Upper lobe of right lung (tissue), 1 donor: Measurements from ENCODE around the gene LRP1B. TPM values are rescaled to one million over a fixed set of nuclear protein-coding genes. Genes with fewer than 3 reads are reported as not detected.

ENCODE experiments used
- ATAC-seq: fragments of 200-7000 bp; cut with Tn5 transposase; one replicate; pipeline ENCODE4 v1.9.1; 2020; ENCODE audit warnings: mild to moderate bottlenecking, moderate library complexity
- DNase-seq: peaks from one replicate; pipeline ENCODE4 v3.0.0-alpha.2; 2020
- H3K27ac ChIP-seq: fragments of 200-600 bp; one replicate; pipeline ENCODE4 v1.8.0; 2022
- H3K27me3 ChIP-seq: fragments of 200-600 bp; one replicate; pipeline ENCODE4 v1.8.0; 2022; ENCODE audit warnings: mild to moderate bottlenecking
- H3K36me3 ChIP-seq: fragments of 200-600 bp; one replicate; pipeline ENCODE4 v1.8.0; 2022
- H3K4me1 ChIP-seq: fragments of 200-600 bp; one replicate; pipeline ENCODE4 v1.8.0; 2022
- H3K4me3 ChIP-seq: fragments of 200-600 bp; one replicate; pipeline ENCODE4 v1.8.0; 2022; ENCODE audit warnings: mild to moderate bottlenecking
- H3K9me3 ChIP-seq: fragments of 200-600 bp; one replicate; pipeline ENCODE4 v1.8.0; 2022
- intact Hi-C: fragments of 100-400 bp; cut with DNase I; formaldehyde crosslinking; loops from one replicate; pipeline ENCODE4 v1.11.0; 2022
- total RNA-seq: library from RNA; stranded (reverse); fragmentation: NEBNext Ultra II Directional; extraction: Animal tissue kit (Norgen Biotek cat#: 25700); gene quantifications from one replicate; pipeline ENCODE4 v1.2.1, GENCODE V29; 2021
- TF ChIP-seq, protein P1 (sequence below): fragments of 200-600 bp; IDR thresholded peaks from one replicate; pipeline ENCODE4 v1.8.0; 2022; ENCODE audit warnings: antibody characterized with exemption
- donor health status: DM: no; HTN: yes; CAD: no; lungs with severe emphysema.

LRP1B gene
- total RNA-seq, 1 donor from 2014 or later: 0.12 TPM

DNA sequence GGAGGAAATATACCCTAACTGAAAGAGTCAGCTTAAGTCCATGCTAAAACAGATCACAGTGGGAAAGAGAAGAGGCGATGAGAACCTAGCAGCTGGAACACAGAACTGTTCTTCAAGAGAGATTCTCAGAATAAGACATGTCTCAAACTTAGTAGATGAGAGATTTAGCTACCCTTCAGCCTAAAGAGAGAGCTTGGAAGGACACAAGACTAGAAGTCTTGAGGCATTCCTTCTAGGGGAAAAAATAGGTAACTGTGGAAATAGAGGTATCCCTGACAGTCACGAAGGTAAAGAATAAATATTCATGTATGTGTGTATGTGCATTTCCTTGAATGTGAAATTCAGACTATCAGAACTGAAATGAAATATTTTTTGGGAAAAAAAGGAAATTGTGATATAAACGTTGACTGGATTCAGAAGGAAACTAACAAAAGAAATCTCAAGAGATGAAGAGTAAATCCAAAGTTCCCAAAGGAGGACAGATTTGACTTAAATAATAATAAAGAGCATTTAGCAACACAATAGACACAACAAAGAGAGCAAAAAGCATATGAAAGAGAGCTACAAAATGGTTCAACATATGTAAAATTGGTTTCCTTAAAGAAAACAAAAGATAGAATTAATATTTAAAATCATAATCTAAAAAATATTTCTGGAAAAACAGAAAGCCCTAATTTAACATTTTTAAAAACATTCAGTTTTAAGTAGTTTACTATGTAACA, 258.7 kb downstream of the LRP1B start:
- no peaks in the 10 kb centered on the region for H3K9me3 ChIP-seq
- no peak overlapping the region for H3K4me3 ChIP-seq
- H3K36me3 ChIP-seq: no peaks in the 10 kb centered on the region
- no peaks in the 10 kb centered on the region for H3K4me1 ChIP-seq
- TF ChIP-seq, protein P1, sequence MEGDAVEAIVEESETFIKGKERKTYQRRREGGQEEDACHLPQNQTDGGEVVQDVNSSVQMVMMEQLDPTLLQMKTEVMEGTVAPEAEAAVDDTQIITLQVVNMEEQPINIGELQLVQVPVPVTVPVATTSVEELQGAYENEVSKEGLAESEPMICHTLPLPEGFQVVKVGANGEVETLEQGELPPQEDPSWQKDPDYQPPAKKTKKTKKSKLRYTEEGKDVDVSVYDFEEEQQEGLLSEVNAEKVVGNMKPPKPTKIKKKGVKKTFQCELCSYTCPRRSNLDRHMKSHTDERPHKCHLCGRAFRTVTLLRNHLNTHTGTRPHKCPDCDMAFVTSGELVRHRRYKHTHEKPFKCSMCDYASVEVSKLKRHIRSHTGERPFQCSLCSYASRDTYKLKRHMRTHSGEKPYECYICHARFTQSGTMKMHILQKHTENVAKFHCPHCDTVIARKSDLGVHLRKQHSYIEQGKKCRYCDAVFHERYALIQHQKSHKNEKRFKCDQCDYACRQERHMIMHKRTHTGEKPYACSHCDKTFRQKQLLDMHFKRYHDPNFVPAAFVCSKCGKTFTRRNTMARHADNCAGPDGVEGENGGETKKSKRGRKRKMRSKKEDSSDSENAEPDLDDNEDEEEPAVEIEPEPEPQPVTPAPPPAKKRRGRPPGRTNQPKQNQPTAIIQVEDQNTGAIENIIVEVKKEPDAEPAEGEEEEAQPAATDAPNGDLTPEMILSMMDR: no peak
- intact Hi-C loops: no loop called here
- H3K27me3 ChIP-seq: no peaks in the 10 kb centered on the region
- no peak for DNase-seq
- no peak overlapping the region for H3K27ac ChIP-seq
- ATAC-seq: no peak

DNA sequence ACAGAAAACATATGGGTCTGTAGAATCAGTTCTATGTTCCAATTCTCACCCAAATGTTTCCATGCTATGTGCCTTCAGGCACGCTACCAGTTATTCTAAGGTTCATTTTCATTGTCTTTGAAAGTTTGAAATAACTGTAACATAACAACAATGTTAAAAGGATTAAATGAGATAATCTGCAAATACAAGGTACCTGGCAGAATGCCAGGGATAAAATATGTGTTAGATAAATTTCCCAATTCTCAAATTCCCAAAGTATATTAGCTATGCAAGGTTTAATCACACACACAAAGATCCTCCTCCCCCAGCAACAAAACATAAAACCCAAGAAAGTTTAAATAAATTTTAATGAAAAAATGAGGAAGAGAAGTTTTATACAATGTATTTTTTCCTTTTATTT, 261.2 kb downstream of the LRP1B start:
- H3K27me3 ChIP-seq: no peaks in the 10 kb centered on the region
- TF ChIP-seq, protein P1: no peak
- intact Hi-C loops: no loop called here
- H3K36me3 ChIP-seq: no peaks in the 10 kb centered on the region
- H3K9me3 ChIP-seq: no peaks in the 10 kb centered on the region
- ATAC-seq (no peak), DNase-seq (no peak)
- H3K27ac ChIP-seq: no peak overlapping the region
- no peaks in the 10 kb centered on the region for H3K4me1 ChIP-seq
- H3K4me3 ChIP-seq: no peak overlapping the region

DNA sequence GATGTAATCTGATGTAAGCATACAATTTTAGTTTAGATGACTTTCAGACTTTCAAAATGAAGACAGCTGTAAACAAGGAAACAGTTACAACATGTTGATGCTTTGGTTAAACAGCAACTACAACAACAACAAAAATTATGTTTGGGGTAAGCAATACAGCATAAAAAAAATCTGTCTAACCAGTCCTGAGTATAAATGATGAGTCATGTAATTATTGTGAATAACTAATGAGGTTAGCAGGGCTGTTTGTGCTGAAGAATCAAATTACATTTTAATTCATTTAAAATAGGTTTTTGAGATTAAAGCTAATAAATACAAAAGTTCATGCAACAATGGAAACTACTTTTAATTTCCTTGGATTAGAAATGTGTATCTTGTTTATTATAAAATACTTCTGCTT, 266.9 kb downstream of the LRP1B start:
- no peak for ATAC-seq
- no peak for DNase-seq
- Histone ChIP-seq H3K4me3 (no peak overlapping the region), H3K9me3 (no peaks in the 10 kb centered on the region), H3K27me3 (no peaks in the 10 kb centered on the region), H3K27ac (no peak overlapping the region), H3K36me3 (no peaks in the 10 kb centered on the region), H3K4me1 (no peaks in the 10 kb centered on the region)
- intact Hi-C loops: no loop called here
- TF ChIP-seq, protein P1: no peak

DNA sequence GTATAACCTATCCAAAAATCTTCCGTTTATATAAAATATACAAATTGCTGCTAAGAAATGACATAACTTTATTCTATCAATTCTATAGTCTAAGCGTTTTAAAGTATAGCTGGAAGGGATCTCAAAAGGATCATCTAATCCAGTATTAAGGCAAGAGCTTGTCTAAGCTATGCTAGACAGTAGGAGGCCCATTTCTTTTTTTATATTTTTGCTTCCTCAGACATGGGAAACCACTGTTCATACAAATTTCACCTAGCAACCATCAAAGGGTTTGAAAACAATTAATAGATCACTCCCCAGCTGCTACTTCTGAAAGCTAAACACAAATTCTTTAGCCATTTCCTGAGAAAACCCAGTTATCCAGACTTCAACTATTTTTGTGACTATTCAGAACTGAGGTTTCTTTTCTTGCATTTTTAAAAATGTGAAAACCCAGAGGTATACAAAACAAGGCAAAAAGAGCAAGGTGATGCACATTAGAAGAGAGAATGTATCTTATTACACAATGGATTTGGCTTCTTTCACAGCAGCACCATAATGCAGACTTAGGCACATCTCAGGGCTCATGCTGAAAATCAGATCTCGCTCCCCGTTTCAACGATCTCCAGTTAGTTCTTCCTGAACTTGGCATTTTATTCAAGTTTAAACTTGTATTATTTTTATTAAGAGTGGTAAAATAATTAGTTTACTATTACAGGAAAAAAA, 274.4 kb downstream of the LRP1B start:
- Histone ChIP-seq H3K27ac (no peak overlapping the region), H3K9me3 (no peaks in the 10 kb centered on the region), H3K36me3 (no peaks in the 10 kb centered on the region), H3K4me3 (no peak overlapping the region), H3K4me1 (no peaks in the 10 kb centered on the region), H3K27me3 (no peaks in the 10 kb centered on the region)
- DNase-seq: no peak
- no peak for ATAC-seq
- intact Hi-C loops: no loop called here
- TF ChIP-seq, protein P1: no peak

DNA sequence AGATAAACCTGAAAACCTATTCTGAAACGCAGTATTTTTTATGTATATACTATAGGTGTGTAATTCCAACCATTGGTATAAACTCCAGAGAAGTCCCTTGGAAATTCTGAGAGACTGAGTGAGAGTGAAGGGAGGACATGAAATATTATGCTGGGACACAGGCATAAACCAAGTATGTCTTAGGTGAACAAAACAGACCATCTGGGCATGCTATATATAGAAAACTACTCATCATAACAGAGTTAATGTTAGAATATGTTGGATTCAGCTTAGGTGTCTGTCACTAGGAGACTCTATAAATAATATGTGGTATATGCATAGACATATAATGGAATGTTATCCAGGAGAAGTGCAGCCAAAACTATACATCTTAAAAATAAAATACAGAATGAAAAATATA, 282.6 kb downstream of the LRP1B start:
- Histone ChIP-seq H3K4me1 (no peaks in the 10 kb centered on the region), H3K27ac (no peak overlapping the region), H3K36me3 (no peaks in the 10 kb centered on the region), H3K9me3 (no peaks in the 10 kb centered on the region), H3K27me3 (no peaks in the 10 kb centered on the region), H3K4me3 (no peak overlapping the region)
- intact Hi-C loops: no loop called here
- TF ChIP-seq, protein P1: no peak
- ATAC-seq: no peak
- no peak for DNase-seq
